Effector memory CD8-positive, alpha-beta T cell (primary cell): ENCODE measurements around the gene S100A7A.
"Not testable (repeated sequence)": the region's sequence is repeated elsewhere in the genome, so short reads cannot be mapped to it uniquely, and the experiment has no call there.

Experiments
- ATAC-seq: fragments of 150-1000 bp; cut with Tn5 transposase; replicated peaks from 2 replicates; pipeline ENCODE4 v1.10.0; 2021; ENCODE audit warnings: mild to moderate bottlenecking, moderate library complexity
- DNase-seq, 3 experiments: peaks; one replicate each; pipeline ENCODE4 v3.0.0; 2021
- H3K27ac Mint-ChIP-seq, 2 donors: one replicate each; pipeline ENCODE4 v1.8.0; 2022; ENCODE audit warnings: mild to moderate bottlenecking in 2 of 2, mixed read lengths in 2 of 2, moderate library complexity in 2 of 2
- H3K27me3 Mint-ChIP-seq, 2 donors: one replicate each; pipeline ENCODE4 v1.8.0; 2022; ENCODE audit warnings: mixed read lengths in 2 of 2
- H3K36me3 Mint-ChIP-seq: one replicate; pipeline ENCODE4 v1.8.0; 2022; ENCODE audit warnings: mild to moderate bottlenecking, moderate library complexity, mixed read lengths; ENCODE audit not compliant: insufficient read depth
- H3K4me1 Mint-ChIP-seq, 2 donors: one replicate each; pipeline ENCODE4 v1.8.0; 2022; ENCODE audit warnings: low read depth in 2 of 2, mixed read lengths in 2 of 2
- H3K4me3 Mint-ChIP-seq, 2 donors: one replicate each; pipeline ENCODE4 v1.8.0; 2022; ENCODE audit warnings: mild to moderate bottlenecking in 2 of 2, mixed read lengths in 2 of 2, moderate library complexity in 2 of 2
- H3K9me3 Mint-ChIP-seq, 2 donors: one replicate each; pipeline ENCODE4 v1.8.0; 2022; ENCODE audit warnings: mixed read lengths in 2 of 2

Gene S100A7A

DNA sequence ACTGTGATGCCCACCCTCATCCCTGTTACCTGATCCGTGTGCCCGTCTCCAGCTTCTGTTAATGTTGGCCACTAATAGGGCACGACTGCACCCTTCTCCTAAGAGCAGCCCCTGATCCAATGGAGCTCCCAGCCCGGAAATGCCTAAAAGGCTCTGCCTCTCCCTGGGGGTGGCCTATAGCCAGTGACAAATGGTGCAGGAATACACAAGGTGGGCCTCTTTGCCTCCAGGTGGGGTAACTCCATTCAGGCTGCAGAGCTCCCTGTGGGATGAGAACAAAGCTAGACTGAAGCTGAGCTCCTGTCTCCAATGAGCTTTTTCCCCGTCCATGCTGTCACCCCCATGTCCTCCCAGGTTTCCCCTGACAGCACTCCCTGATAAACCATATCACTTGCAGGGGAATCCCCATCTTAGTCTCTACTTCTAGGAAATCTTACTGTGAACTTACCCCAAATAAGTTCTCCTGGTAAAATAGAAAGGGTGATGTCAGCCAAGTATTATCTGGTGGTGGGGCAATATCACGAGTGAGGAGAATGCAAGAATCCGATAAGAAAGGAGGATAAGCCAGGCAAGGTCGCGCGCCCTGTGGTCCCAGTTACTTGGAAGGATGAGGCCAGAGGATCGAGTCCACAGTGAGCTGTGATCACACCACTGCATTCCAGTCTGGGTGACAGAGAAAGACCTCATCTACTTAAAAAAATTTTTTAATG, 18.6 kb downstream of the S100A7A start:
- Mint-ChIP-seq H3K9me3 (no peaks in the 10 kb centered on the region), H3K27ac (no peak overlapping the region), H3K27me3 (peaks cover 53 to 92% of the 10 kb centered on the region in 2 donors), H3K36me3 (no peaks in the 10 kb centered on the region), H3K4me1 (no peaks in the 10 kb centered on the region), H3K4me3 (no peak overlapping the region)
- no peak for DNase-seq
- ATAC-seq: no peak

- no peaks in the 10 kb centered on the region for H3K9me3 Mint-ChIP-seq
- H3K4me1 Mint-ChIP-seq: no peaks in the 10 kb centered on the region
- H3K4me3 Mint-ChIP-seq: no peak overlapping the region
- no peak overlapping the region for H3K27ac Mint-ChIP-seq
- DNase-seq: no peak
- peaks cover 43 to 90% of the 10 kb centered on the region in 2 donors for H3K27me3 Mint-ChIP-seq
- no peaks in the 10 kb centered on the region for H3K36me3 Mint-ChIP-seq
- ATAC-seq: no peak
Measured at GRCh38 chr1:153437236-153437635, 20.9 kb downstream of the S100A7A start.

GRCh38 chr1:153438599-153438998, 22.3 kb downstream of the S100A7A start:
- H3K36me3 Mint-ChIP-seq: no peaks in the 10 kb centered on the region
- peaks cover 34 to 84% of the 10 kb centered on the region in 2 donors for H3K27me3 Mint-ChIP-seq
- H3K27ac Mint-ChIP-seq: no peak overlapping the region
- H3K9me3 Mint-ChIP-seq: no peaks in the 10 kb centered on the region
- ATAC-seq (no peak), DNase-seq (no peak)
- H3K4me3 Mint-ChIP-seq: no peak overlapping the region
- no peaks in the 10 kb centered on the region for H3K4me1 Mint-ChIP-seq

DNA sequence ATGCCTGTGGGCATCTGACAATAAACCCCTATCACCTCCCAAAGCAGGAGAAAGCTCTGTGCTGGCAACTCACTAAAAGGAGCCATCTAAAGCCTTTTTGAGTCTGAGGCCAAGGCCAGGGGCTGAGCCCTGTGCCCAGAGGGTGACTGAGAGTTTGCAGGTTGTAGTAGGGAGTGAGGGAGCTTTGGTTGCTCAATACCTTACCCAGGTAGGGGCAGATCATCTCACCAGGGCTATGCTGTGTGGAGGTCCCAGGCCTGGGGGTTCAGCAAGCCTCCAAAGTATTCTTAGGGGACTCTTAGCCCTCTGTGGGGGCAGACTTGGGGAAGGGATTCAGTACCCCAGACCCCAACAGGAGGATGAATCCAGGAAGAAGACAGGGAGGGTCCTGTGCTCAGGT, 23.0 kb downstream of the S100A7A start:
- no peak for DNase-seq
- no peaks in the 10 kb centered on the region for H3K36me3 Mint-ChIP-seq

GRCh38 chr1:153441238-153441755, 25.0 kb downstream of the S100A7A start:
- Mint-ChIP-seq H3K4me3 (no peak overlapping the region), H3K27me3 (peaks cover 50 to 85% of the 10 kb centered on the region in 2 donors), H3K36me3 (no peaks in the 10 kb centered on the region), H3K27ac (no peak overlapping the region), H3K4me1 (no peaks in the 10 kb centered on the region), H3K9me3 (no peaks in the 10 kb centered on the region)
- DNase-seq (no peak), ATAC-seq (no peak)

More for the DNA sequence above, 23.0 kb downstream of the S100A7A start:
- H3K27ac Mint-ChIP-seq: no peak overlapping the region
- H3K27me3 Mint-ChIP-seq: peaks cover 40 to 84% of the 10 kb centered on the region in 2 donors
- no peak overlapping the region for H3K4me3 Mint-ChIP-seq
- no peaks in the 10 kb centered on the region for H3K4me1 Mint-ChIP-seq
- H3K9me3 Mint-ChIP-seq: no peaks in the 10 kb centered on the region
- ATAC-seq: no peak

DNA sequence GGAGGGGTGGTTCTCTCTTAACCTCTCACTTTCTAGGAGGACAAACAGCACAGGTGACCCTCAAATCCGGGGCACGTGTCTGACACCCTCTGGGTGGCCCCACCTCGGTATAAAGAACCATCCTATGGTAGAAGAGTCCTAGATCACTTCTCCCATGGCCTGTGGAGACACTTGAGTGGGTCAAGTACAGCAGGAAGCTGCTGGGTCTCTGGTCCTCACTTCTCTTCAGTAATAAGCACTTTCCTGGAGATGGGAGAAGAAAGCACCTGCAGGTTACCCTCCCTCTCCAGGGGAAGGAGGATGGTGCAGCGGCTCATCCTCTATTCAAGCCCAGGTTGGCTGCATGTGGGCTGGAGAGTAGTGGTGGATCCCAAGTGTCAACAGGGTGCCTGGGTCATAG, 27.2 kb downstream of the S100A7A start:
- Mint-ChIP-seq H3K27ac (no peak overlapping the region), H3K9me3 (no peaks in the 10 kb centered on the region), H3K4me3 (no peak overlapping the region), H3K4me1 (no peaks in the 10 kb centered on the region), H3K27me3 (peaks cover 40 to 85% of the 10 kb centered on the region in 2 donors), H3K36me3 (peaks cover 3% of the 10 kb centered on the region)
- ATAC-seq (no peak), DNase-seq (no peak)

GRCh38 chr1:153444078-153444477, 27.8 kb downstream of the S100A7A start:
- DNase-seq: no peak
- Mint-ChIP-seq H3K4me3 (no peak overlapping the region), H3K9me3 (no peaks in the 10 kb centered on the region), H3K27ac (no peak overlapping the region), H3K27me3 (peaks cover 45 to 85% of the 10 kb centered on the region in 2 donors), H3K4me1 (no peaks in the 10 kb centered on the region), H3K36me3 (peaks cover 3% of the 10 kb centered on the region)
- no peak for ATAC-seq

DNA sequence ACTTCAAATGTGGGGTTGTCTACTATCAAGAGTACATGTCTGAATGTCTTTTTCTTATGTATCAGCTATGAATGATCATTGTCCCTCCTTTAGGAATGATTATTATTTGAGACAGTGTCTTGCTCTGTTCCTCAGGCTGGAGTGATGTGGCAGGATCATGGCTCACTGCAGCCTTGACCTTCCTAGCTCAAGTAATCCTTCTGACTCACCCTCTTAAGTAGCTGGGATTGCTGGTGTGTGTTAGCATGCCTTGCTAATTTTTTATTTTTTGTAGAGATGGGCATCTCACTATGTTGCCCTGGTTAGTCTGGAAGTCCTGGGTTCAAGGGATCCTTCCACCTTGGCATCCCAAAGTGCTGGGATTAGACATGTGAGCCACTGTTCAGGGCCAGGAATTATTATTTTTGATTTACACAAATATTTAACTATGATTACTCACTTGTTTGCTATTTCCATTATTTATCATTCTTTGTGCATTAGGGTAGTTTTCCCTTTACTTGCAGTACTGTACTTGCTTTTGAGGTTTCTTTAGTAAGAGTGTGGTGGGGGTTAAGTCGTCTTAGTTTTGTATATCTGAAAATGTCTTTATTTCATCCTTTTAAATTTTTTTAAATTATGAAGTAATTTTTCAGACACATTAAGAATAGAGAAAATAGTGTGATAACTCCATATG, 31.3 kb downstream of the S100A7A start:
- H3K27me3 Mint-ChIP-seq: peaks cover 55 to 65% of the 10 kb centered on the region in 2 donors

GRCh38 chr1:153448851-153449250, 32.5 kb downstream of the S100A7A start:
- DNase-seq, H3K27ac Mint-ChIP-seq, ATAC-seq, H3K4me3 Mint-ChIP-seq, H3K4me1 Mint-ChIP-seq, H3K9me3 Mint-ChIP-seq, H3K36me3 Mint-ChIP-seq: not testable (repeated sequence)
- peaks cover 59 to 63% of the 10 kb centered on the region in 2 donors for H3K27me3 Mint-ChIP-seq

More for the DNA sequence above, 31.3 kb downstream of the S100A7A start:
- H3K4me3 Mint-ChIP-seq: no peak overlapping the region
- DNase-seq (no peak), ATAC-seq (no peak)
- H3K9me3 Mint-ChIP-seq: no peaks in the 10 kb centered on the region
- no peaks in the 10 kb centered on the region for H3K4me1 Mint-ChIP-seq
- no peak overlapping the region for H3K27ac Mint-ChIP-seq
- H3K36me3 Mint-ChIP-seq: peaks cover 3% of the 10 kb centered on the region

DNA sequence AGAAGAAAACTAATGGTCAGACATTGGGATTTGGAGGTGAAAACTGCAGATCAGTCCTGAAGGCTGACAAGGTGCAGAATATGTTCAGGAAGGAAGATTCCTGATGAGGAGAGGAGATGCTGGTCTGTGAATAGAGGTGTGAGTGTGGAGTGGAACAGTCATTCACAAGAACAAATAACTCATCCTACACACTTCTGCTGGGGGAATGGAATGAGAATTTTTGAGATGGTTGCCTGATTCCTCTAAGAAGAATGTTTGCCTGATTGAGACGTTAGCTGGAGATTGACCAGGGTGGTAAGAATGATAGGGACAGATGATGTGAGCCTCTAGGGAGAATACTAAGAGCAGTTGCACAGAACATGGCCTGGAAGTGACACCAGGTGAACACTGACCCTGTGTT, 40.1 kb downstream of the S100A7A start:
- Mint-ChIP-seq H3K9me3 (no peaks in the 10 kb centered on the region), H3K36me3 (no peaks in the 10 kb centered on the region), H3K4me3 (no peak overlapping the region), H3K4me1 (no peaks in the 10 kb centered on the region), H3K27ac (no peak overlapping the region), H3K27me3 (peaks cover 63 to 77% of the 10 kb centered on the region in 2 donors)
- ATAC-seq (no peak), DNase-seq (no peak)

DNA sequence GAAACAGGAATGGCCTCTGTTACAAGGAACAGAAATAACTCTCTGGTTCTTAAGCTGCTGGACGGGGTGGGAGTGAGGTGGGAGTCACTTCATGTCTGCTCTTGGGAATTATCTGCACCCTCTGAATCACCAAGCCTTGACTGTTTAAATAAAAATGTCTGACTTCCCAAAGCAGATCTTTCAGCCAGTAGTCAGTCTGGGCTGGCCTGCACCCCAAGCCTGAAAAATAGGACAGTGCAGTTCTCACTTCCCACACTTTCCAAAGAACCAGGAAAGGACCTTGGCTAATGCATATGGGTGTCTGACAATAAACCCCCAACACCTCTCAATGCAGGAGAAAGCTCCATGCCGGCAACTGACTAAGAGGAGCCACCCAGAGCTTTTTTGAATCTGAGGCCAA, 43.3 kb downstream of the S100A7A start:
- Mint-ChIP-seq H3K27me3 (peaks cover 63 to 94% of the 10 kb centered on the region in 2 donors), H3K4me3 (no peak overlapping the region), H3K27ac (no peak overlapping the region), H3K9me3 (no peaks in the 10 kb centered on the region), H3K4me1 (no peaks in the 10 kb centered on the region), H3K36me3 (no peaks in the 10 kb centered on the region)
- no peak for DNase-seq
- ATAC-seq: no peak

- no peak for DNase-seq
- Mint-ChIP-seq H3K27me3 (peaks cover 59 to 88% of the 10 kb centered on the region in 2 donors), H3K4me1 (peaks cover under 1% of the 10 kb centered on the region in 2 donors), H3K4me3 (no peak within 1 kb of the TSS), H3K27ac (no peak within 1 kb of the TSS), H3K9me3 (no peaks in the 10 kb centered on the region), H3K36me3 (no peaks in the 10 kb centered on the region)
- ATAC-seq: no peak
Measured at GRCh38 chr1:153460551-153460950, 44.2 kb downstream of the S100A7A start, which contains the start of gene S100A7. Gene S100A7, minus strand, starts transcription at chr1:153460651. Its CDS starts 1,638 bp downstream, at chr1:153459013.

DNA sequence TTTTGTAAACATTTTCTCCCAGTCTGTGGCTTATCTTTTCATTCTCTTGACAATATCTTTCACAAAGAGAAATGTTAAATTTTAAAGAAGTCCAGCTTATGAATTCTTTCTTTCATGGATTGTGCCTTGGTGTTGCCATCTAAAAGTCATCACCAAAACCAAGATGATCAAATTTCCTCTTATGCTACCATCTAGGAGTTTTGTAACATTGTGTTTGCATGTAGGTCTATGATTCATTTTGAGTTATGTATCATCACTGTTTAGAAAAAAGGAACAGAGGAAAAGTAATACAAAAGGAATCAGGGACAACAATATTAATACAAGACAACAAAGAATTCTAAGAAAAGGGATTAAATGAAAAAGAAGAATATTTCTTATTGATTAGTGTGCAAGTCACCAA, 46.4 kb downstream of the S100A7A start:
- H3K4me3 Mint-ChIP-seq, H3K27ac Mint-ChIP-seq, DNase-seq, H3K36me3 Mint-ChIP-seq, H3K9me3 Mint-ChIP-seq, H3K4me1 Mint-ChIP-seq, ATAC-seq: not testable (repeated sequence)
- H3K27me3 Mint-ChIP-seq: peaks cover 52 to 75% of the 10 kb centered on the region in 2 donors
